K562 (cell line): ENCODE data around the gene TNPO3. TPM values are rescaled to one million over a fixed set of nuclear protein-coding genes. Genes with fewer than 3 reads are reported as not detected.
A peak's percentile ranks its signal among the peaks of the same experiment; 100 is the strongest.

Experiments used
- BACH1 ChIP-seq: fragments of 200-800 bp; sonication (Bioruptor generic); IDR thresholded peaks from 2 replicates; pipeline ENCODE4 v1.6.1; 2016; ENCODE audit warnings: missing genetic modification characterization, missing compliant biosample characterization
- ETS2 ChIP-seq: IDR thresholded peaks from 2 replicates; pipeline ENCODE4 v1.6.1; 2016; ENCODE audit warnings: borderline replicate concordance, missing genetic modification characterization, mild to moderate bottlenecking, moderate library complexity, missing compliant biosample characterization; ENCODE audit not compliant: poor library complexity, severe bottlenecking
- HDGF ChIP-seq: fragments of 450-650 bp; IDR thresholded peaks from 2 replicates; pipeline ENCODE4 v1.6.1; 2016
- KAT8 ChIP-seq: fragments of 450-650 bp; IDR thresholded peaks from 2 replicates; pipeline ENCODE4 v1.6.1; 2016; ENCODE audit warnings: low read depth, mild to moderate bottlenecking
- MEF2D ChIP-seq: conservative IDR thresholded peaks from 2 replicates; pipeline ENCODE4 v1.6.1; 2016; ENCODE audit warnings: low read depth, missing genetic modification characterization, missing compliant biosample characterization
- SAP30 ChIP-seq: fragments of 200-600 bp; sonication (generic); IDR thresholded peaks from 2 replicates; pipeline ENCODE4 v1.6.1; 2012; ENCODE audit warnings: borderline replicate concordance, low read depth, mild to moderate bottlenecking, moderate library complexity, low read length, control low read depth, inconsistent platforms; ENCODE audit not compliant: insufficient read depth, poor library complexity, severe bottlenecking
- SIN3B ChIP-seq: fragments of 450-650 bp; IDR thresholded peaks from 2 replicates; pipeline ENCODE4 v1.6.1; 2017; ENCODE audit warnings: low read depth, mild to moderate bottlenecking, moderate library complexity
- SMARCA5 ChIP-seq: fragments of 450-650 bp; IDR thresholded peaks from 2 replicates; pipeline ENCODE4 v1.6.1; 2016
- TAF9B ChIP-seq: fragments of 450-650 bp; IDR thresholded peaks from 2 replicates; pipeline ENCODE4 v1.6.1; 2018; ENCODE audit warnings: mild to moderate bottlenecking; ENCODE audit not compliant: partially characterized antibody
- ZFPM2 ChIP-seq: fragments of 250-450 bp; sonication (Bioruptor Pico); IDR thresholded peaks from 2 replicates; pipeline ENCODE4 v1.5.1; 2022; ENCODE audit warnings: mild to moderate bottlenecking
- ZNF3 ChIP-seq: fragments of 250-450 bp; sonication (Bioruptor Pico); IDR thresholded peaks from 2 replicates; pipeline ENCODE4 v1.5.0; 2021; ENCODE audit warnings: mild to moderate bottlenecking, moderate library complexity
- polyA plus RNA-seq, 8 experiments: library from polyadenylated mRNA; depleted of rRNA in 4 of 8; stranded (reverse) in 5 of 8; unstranded in 3 of 8; fragments of >200 nt; fragmentation: Nextera tagmentation in 2 of 8; fragmentation: Illumina TruSeq in 1 of 8; extraction: Ambion mirVana in 2 of 8; extraction: Trizol in 1 of 8; gene quantifications; 2 replicates each; pipeline versions ENCODE4 v1.2.1 to v1.2.3, GENCODE V29; 2011 to 2014; ENCODE audit warnings: inconsistent platforms in 1 of 8, missing spikeins in 1 of 8
- total RNA-seq, 7 experiments: library from RNA; depleted of rRNA in 6 of 7; stranded (reverse); fragments of >200 nt in 6 of 7; fragmentation: Illumina TruSeq in 2 of 7; extraction: Trizol in 2 of 7; gene quantifications; 2 replicates each; pipeline versions ENCODE4 v1.2.1 to v1.2.3, GENCODE V29; 2011 to 2021; ENCODE audit warnings: low replicate concordance in 1 of 7
- TF ChIP-seq, protein P1 (sequence below): fragments of 250-450 bp; sonication (Bioruptor Pico); IDR thresholded peaks from 2 replicates; pipeline ENCODE4 v1.8.0; 2021; ENCODE audit warnings: moderate library complexity, mild to moderate bottlenecking, inconsistent platforms
- TF ChIP-seq, protein P2 (sequence below): fragments of 450-650 bp; IDR thresholded peaks from 2 replicates; pipeline ENCODE4 v1.6.1; 2017; ENCODE audit warnings: antibody characterized with exemption, mild to moderate bottlenecking
- TF ChIP-seq, protein P3 (sequence below): sonication (generic); formaldehyde crosslinking; IDR thresholded peaks from 2 replicates; pipeline ENCODE4 v1.8.0; 2022; ENCODE audit warnings: mild to moderate bottlenecking, missing genetic modification reagents

TNPO3 gene
- total and polyA plus RNA-seq, 9 of the 15 experiments (the other 6 are each of a cell fraction or from before 2014, with no cell fraction given): 35.8 to 125 (median 110) TPM

DNA sequence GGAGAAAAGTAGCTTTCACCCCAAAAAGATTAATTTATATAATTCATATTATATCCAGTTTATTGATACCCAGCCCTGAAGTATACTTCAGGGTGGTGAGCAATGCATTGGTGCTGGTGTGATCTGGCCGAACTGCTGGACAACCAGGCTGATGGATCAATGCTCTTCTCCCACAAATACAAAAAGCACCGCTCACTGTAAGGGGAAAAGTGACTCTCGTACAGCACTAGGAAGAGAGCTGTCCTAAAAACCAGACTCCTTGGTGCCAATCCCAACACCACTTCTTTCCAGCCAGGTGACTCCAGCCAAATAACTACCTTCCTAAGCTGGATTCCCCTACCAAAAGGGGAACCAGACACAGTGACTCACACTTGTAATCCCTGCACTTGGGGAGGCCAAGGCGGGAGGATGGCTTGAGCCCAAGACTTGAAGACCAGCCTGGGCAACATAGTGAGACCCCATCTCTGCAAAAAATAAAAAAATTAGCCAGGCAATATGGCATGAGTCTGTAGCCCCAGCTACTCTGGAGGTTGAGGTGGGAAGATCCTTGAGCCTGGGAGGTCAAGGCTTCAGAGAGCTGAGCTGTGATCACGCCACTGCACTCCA is 13.1 kb upstream of the TNPO3 start (continued):
- TF ChIP-seq, protein P1, sequence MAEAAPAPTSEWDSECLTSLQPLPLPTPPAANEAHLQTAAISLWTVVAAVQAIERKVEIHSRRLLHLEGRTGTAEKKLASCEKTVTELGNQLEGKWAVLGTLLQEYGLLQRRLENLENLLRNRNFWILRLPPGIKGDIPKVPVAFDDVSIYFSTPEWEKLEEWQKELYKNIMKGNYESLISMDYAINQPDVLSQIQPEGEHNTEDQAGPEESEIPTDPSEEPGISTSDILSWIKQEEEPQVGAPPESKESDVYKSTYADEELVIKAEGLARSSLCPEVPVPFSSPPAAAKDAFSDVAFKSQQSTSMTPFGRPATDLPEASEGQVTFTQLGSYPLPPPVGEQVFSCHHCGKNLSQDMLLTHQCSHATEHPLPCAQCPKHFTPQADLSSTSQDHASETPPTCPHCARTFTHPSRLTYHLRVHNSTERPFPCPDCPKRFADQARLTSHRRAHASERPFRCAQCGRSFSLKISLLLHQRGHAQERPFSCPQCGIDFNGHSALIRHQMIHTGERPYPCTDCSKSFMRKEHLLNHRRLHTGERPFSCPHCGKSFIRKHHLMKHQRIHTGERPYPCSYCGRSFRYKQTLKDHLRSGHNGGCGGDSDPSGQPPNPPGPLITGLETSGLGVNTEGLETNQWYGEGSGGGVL (CRISPR knock-in tag): no peak
- TF ChIP-seq BACH1 (tag): no peak
- TF ChIP-seq ETS2 (tag): no peak
- TF ChIP-seq SIN3B: no peak
- peak; percentile 93; the same call in 1 of the 2 replicates for TF ChIP-seq SMARCA5
- TF ChIP-seq, protein P2, sequence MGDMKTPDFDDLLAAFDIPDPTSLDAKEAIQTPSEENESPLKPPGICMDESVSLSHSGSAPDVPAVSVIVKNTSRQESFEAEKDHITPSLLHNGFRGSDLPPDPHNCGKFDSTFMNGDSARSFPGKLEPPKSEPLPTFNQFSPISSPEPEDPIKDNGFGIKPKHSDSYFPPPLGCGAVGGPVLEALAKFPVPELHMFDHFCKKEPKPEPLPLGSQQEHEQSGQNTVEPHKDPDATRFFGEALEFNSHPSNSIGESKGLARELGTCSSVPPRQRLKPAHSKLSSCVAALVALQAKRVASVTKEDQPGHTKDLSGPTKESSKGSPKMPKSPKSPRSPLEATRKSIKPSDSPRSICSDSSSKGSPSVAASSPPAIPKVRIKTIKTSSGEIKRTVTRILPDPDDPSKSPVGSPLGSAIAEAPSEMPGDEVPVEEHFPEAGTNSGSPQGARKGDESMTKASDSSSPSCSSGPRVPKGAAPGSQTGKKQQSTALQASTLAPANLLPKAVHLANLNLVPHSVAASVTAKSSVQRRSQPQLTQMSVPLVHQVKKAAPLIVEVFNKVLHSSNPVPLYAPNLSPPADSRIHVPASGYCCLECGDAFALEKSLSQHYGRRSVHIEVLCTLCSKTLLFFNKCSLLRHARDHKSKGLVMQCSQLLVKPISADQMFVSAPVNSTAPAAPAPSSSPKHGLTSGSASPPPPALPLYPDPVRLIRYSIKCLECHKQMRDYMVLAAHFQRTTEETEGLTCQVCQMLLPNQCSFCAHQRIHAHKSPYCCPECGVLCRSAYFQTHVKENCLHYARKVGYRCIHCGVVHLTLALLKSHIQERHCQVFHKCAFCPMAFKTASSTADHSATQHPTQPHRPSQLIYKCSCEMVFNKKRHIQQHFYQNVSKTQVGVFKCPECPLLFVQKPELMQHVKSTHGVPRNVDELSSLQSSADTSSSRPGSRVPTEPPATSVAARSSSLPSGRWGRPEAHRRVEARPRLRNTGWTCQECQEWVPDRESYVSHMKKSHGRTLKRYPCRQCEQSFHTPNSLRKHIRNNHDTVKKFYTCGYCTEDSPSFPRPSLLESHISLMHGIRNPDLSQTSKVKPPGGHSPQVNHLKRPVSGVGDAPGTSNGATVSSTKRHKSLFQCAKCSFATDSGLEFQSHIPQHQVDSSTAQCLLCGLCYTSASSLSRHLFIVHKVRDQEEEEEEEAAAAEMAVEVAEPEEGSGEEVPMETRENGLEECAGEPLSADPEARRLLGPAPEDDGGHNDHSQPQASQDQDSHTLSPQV: peak; percentile 52; the same call in 1 of the 2 replicates
- TF ChIP-seq SAP30: no peak
- no peak for TF ChIP-seq TAF9B
- TF ChIP-seq KAT8: no peak
- TF ChIP-seq HDGF: no peak
- TF ChIP-seq ZNF3: no peak
- TF ChIP-seq MEF2D (tag): 0 out of 2 replicates have a peak, but pooled peaks have one; percentile 17
- TF ChIP-seq, protein P3, sequence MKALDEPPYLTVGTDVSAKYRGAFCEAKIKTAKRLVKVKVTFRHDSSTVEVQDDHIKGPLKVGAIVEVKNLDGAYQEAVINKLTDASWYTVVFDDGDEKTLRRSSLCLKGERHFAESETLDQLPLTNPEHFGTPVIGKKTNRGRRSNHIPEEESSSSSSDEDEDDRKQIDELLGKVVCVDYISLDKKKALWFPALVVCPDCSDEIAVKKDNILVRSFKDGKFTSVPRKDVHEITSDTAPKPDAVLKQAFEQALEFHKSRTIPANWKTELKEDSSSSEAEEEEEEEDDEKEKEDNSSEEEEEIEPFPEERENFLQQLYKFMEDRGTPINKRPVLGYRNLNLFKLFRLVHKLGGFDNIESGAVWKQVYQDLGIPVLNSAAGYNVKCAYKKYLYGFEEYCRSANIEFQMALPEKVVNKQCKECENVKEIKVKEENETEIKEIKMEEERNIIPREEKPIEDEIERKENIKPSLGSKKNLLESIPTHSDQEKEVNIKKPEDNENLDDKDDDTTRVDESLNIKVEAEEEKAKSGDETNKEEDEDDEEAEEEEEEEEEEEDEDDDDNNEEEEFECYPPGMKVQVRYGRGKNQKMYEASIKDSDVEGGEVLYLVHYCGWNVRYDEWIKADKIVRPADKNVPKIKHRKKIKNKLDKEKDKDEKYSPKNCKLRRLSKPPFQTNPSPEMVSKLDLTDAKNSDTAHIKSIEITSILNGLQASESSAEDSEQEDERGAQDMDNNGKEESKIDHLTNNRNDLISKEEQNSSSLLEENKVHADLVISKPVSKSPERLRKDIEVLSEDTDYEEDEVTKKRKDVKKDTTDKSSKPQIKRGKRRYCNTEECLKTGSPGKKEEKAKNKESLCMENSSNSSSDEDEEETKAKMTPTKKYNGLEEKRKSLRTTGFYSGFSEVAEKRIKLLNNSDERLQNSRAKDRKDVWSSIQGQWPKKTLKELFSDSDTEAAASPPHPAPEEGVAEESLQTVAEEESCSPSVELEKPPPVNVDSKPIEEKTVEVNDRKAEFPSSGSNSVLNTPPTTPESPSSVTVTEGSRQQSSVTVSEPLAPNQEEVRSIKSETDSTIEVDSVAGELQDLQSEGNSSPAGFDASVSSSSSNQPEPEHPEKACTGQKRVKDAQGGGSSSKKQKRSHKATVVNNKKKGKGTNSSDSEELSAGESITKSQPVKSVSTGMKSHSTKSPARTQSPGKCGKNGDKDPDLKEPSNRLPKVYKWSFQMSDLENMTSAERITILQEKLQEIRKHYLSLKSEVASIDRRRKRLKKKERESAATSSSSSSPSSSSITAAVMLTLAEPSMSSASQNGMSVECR: no peak
- no peak for TF ChIP-seq ZFPM2 (CRISPR knock-in tag)
